Measurements from ENCODE around the gene ZNF783. TPM values are rescaled to one million over a fixed set of nuclear protein-coding genes. Genes with fewer than 3 reads are reported as not detected.

Gene ZNF783
- total and polyA plus RNA-seq, 9 of the 15 experiments (the other 6 are each of a cell fraction or from before 2014, with no cell fraction given) = 0.66 to 11.2 (median 5.4) TPM

GRCh38 chr7:149261829-149262617, at the start of gene ZNF783 (continued):
- TF ChIP-seq MYBL2 (IDR thresholded peaks at IDR 0.05; ENCODE audit: low read depth) (no peak), MYBL2 (CRISPR knock-in tag; IDR thresholded peaks at IDR 0.05; ENCODE audit: borderline replicate concordance) (no peak), ZZZ3 (IDR thresholded peaks at IDR 0.05) (no peak), ZFP91 (CRISPR knock-in tag; IDR thresholded peaks at IDR 0.05) (peak; percentile 88), FOXO4 (CRISPR knock-in tag; IDR thresholded peaks at IDR 0.05) (no peak), ZNF165 (CRISPR knock-in tag; IDR thresholded peaks at IDR 0.05; ENCODE audit: borderline replicate concordance) (no peak), PTBP1 (IDR thresholded peaks at IDR 0.05; ENCODE audit: low read depth, low read length) (no peak), ZBTB34 (CRISPR knock-in tag; IDR thresholded peaks at IDR 0.05) (no peak), JUND (IDR thresholded peaks at IDR 0.05; ENCODE audit: borderline replicate concordance, low read depth, low read length) (no peak), JUND (tag; IDR thresholded peaks at IDR 0.05; ENCODE audit: borderline replicate concordance, low read depth, low read length) (no peak), MTA3 (IDR thresholded peaks at IDR 0.05; ENCODE audit: borderline replicate concordance) (peak; percentile 70; the same call in 1 of the 2 replicates), GTF2E2 (tag; IDR thresholded peaks at IDR 0.05) (no peak), SIN3B (IDR thresholded peaks at IDR 0.05; ENCODE audit: low read depth) (peak; percentile 52), ZFP30 (CRISPR knock-in tag; IDR thresholded peaks at IDR 0.05; ENCODE audit: borderline replicate concordance) (no peak), SMARCB1 (IDR thresholded peaks at IDR 0.05; ENCODE audit: insufficient read length, low read depth) (no peak), MNT (conservative IDR thresholded peaks at IDR 0.05) (peak; percentile 62 to 88), NKRF (IDR thresholded peaks at IDR 0.05; ENCODE audit: borderline replicate concordance) (no peak)
